Fibroblast of peridontal ligament (primary cell): ENCODE results near the gene KPNA3.

Source experiments
- DNase-seq: peaks from one replicate; pipeline ENCODE4 v3.0.0-alpha.2; 2010; ENCODE audit errors: extremely low read depth

KPNA3 gene

DNA sequence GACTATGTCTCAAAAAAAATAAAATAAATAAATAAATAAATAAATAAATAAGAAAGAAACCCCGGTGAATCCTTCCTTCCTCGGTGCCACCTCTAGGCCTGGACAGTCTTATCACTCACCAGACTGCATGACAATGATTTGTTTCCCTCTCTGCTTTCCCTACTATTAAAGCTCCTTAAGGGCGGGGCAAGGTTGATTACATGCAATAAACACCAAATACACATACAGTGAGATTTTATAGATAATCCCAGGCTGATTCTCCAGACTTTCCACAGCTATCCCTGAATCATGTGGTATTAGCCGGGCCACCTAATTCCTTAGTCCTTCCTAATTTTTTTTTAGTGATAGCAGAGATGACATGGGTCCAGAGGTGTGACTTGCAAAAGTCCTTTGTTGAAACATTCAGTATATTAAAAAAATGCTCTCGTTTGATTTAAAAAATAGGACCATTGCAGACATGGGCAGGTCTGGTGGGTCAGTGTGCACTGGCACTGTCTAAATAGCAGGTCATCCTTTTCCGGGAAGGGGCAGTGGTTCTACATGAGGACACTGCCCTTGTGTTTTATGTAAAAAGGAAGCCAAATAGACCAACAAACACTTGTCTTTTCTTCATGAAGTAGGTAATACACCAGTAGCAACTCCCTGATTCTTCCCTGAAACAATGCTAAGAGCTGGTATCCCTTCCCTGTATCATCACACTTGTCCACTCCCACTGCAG lies 115.7 kb downstream of the KPNA3 start:
- no peak for DNase-seq

DNA sequence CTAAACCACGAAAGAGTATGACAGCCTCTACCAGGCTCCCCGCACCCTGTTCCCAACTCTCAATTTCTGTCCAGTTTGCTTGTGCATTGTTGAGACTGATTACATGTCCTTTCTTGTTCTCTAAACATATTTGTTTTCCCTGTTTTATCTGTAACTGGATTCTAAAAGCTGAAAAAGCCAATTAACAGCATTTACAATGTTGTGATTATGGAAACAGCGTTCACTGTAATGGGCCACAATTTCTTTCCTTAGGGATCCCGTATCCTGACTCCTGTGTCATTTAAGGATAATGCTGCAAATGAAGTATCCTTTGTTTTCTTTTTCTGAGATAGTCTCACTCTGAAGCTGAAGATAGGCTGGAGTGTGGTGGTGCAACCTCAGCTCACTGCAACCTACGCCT lies 121.7 kb downstream of the KPNA3 start:
- DNase-seq: no peak

DNA sequence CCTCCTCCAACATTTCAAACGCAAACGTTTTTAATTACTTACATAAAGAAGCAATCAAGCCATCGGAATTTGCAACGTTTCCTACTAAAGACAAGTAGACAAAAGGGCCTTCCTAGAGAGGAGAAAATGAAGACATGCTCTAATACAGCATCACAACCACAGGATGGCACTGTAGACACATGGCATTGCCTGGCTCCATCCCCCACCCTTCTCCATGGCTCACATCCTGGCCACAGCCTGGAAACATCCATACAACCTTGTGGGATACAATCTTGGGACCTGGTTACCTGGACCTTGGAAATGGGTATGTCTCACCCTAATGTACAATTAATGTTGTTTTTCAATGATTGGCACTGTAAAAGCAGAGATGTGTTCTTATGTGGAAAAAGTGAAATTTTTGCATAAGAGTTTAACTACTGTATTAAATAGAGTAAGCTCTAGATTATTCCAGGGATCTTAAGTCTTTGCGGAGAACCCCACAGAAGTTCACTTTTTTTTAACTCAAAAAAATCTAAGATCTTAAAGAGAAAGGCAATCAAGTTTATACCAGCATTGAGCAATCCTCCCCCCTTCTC lies 122.7 kb downstream of the KPNA3 start:
- DNase-seq: peak; percentile 84

DNA sequence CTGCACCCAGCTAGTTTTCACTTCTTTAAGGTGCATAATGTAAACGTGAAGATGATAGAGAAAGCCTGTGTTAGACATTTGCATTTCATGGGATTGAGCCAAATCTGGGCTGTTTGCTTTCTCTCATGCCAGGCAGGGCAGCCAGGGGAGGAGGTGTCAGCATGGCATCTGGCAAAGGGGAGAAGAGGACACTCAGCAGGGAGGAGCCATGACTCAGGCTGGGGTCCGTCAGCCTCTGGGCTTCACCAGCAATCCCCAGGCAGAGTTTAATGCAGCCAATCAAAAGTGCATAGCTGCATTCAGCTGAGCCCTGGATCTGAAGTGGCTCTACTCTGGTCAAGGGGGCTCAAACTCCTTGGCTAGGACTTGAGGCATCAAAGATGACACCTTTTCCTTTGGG lies 124.7 kb downstream of the KPNA3 start:
- DNase-seq: peak; percentile 34

DNA sequence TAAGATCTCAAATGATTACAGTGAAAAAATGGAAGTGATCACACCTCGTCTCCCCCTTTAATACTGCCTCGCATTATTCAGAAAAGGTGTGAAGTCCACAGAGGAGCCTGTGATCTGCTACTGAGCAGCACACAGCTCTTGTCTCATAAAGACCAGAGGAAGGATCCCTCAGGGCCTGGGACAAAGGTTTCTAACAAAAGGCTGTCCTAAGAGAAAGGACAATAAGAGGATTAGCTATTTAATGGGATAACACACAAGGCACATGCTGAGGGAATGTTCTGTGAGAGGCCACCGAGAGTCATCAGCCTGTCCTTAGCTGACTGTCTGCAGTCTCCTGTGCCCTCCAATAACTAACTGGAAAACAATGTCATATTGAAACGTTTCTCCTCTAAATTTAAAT lies 127.9 kb downstream of the KPNA3 start:
- DNase-seq: no peak

DNA sequence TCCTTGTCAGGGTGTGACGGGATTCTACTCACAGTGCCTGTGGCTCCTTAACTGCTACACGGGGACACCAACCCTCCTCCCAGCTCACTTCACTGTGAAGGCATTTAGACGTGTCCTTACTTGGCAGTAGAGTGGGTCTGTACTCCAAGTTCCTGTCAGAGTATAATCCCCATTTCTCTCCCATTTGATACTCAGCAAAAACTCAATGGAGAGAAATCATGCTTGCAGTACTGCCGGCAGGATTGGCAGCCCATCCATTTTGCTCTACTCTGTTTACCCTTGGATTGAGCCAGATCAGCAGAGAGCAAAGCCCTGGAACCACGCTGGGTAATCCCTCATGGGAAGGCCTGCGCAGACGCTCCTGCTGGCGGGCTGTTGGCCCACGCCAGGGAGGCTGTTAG lies 135.2 kb downstream of the KPNA3 start:
- no peak for DNase-seq

DNA sequence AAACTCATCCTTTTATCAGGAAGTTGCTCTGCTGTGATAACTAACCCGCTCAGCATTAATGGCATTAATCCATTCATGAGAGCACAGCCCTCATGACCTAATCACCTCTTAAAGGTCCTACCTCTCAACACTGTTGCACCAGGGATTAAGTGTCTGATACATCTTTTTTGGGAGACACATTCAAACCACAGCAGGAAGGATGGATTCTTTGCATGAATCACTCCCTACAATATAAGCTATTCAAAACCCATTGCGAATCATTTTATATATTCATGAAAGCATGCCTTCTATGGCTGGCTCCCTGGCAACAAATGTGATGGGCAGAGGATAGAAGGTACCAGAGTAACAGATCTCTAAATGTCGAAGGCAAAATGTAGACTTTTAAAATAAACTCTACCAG lies 136.6 kb downstream of the KPNA3 start:
- DNase-seq: no peak

DNA sequence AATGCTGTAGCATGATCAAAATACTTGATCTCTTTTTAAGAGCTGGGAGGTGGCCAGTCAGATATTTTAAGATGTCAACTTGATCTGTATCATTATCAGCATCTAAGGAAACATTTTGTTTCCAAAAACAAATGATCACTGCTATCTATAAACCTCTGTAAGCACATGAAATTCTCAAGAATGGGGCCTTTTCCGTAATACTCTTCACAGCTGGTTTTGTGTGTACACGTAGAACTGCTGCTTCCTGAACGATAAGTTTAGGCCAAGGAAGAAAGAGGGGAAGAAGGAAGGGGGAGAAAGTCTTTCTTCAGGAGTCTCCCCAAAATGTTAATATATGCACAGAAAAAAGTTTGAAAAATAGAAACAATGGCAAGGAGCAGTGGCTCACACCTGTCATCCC lies 138.5 kb downstream of the KPNA3 start:
- no peak for DNase-seq

DNA sequence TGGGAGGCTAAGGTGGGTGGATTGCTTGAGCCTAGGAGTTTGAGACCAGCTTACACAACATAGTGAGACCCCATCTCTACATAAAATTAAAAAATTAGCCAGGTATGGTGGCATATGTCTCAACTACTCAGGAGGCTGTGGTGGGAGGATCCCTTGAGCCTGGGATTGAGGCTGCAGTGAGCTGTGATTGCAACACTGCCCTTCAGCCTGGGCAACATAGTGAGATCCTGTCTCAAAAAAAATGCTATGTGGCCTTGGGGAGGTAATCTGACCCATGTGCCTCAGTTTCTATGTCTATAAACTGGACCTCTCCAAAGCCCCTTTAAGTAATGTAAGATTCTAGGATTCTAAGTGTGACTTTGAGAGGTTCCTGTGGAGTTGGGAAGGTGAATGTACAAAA lies 139.0 kb downstream of the KPNA3 start:
- no peak for DNase-seq

DNA sequence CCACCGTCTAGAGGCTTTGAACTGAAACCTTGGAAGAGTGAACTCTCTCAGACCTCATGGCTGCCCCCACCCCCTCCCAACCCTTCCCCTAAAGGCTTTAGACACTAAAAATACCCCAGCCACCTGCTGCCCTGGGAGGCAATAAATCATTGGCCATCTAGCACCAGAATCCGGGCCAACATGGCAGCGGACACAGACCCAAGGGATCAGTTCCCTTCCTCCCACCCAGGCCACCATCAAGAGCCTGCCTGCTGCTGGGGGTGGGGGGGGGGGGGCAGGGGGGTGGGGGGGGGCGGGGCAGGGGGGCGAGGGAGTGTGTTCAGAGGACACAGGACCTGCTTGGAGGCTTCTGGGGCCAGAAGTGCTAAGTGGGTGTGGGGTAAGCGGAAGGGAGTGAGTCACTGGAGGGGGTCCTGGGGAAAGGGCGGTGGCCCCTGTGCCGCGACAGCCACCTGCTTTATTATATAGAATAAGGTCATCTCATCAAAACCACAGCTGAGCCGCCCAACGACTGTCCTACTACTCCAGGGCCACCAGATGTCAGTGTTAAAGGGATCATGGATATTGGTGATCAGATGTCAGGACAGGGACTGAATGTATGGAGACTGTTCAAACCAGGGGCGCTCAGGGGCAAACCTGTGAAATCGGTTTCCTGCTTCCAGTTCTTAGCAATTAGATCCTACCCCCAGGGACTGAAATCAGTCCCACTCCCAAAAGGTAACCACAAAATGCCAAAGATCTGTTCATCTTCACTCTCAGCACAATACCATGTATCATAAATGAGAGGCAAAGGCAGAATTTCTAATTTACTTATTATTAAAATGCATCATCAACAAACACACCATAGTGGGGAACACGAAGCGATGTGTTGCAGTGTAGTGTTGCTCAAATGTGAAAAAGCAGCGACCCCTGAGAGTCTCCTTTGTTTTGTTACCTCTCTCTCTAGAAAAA lies 139.9 kb downstream of the KPNA3 start:
- DNase-seq: no peak

DNA sequence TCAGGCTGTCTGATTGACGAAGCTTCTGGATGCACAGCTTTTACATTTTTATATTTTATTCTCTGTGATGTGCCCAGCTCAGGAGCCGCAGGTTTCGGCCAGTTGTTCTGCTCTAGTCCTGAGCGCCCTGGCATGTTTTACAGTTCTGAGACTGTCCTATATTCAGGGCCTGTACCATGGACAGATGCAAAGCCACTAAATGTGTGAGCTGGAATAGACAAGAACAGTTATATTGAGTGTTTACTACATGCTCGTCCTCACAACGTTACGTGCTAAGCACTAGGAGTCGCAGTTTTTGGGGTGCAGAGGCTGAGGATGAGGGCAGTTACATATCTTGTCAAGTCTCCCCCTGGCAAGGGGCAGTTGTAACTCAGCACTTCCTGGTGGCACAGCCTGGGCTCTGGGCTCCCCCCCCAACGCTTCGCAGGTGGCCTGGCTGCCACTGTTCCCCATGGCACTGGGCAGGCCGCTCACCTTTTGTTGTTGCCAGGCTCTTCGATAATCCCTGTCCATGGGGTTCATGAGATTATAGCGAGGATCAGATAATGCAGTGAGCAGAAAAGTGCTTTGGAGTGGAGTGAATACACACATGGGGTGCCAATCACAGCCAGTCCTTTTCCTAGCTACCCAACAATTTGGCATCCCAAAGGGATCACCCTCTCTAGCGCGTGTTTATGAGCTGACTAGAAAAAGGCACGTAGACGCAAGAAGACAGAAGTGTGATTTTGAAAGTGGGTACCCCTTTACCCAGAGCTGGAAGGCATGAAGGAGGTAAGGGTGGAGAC lies 140.7 kb downstream of the KPNA3 start:
- DNase-seq: no peak

DNA sequence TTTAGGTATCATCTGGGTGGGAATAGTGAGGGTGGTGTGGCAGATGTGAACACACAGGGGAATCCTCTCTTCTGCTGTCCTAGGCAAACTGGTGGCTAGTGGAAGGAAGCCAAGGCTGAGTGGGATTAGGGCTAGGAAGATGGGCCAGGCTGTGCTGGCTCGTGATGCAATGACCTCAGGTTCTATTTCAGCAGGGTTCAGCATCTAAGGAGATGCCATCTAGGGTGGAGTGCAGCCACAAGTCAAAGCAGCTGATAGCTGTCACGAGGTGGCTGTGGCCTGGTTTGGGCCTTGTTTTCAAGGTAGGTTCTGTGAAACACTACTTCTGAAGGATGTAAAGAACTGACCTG lies 142.5 kb downstream of the KPNA3 start:
- DNase-seq: no peak
